AG20443 (cell line): Measurements from ENCODE around the gene ITK.
A peak's percentile ranks its signal among the peaks of the same experiment; 100 is the strongest.

Experiments used
- DNase-seq: peaks from one replicate; pipeline ENCODE4 v3.0.0; 2012; ENCODE audit warnings: low spot score, mixed read lengths

The ITK gene

GRCh38 chr5:157248821-157249470 is 68.3 kb downstream of the ITK start:
- no peak for DNase-seq

- DNase-seq: peak; percentile 22
Observed at GRCh38 chr5:157252711-157253465, 72.2 kb downstream of the ITK start.

- DNase-seq: peak; percentile 89
Observed at GRCh38 chr5:157253547-157253946, 72.9 kb downstream of the ITK start.

GRCh38 chr5:157258450-157258849 is 77.8 kb downstream of the ITK start:
- DNase-seq: no peak

- DNase-seq: no peak
Observed at GRCh38 chr5:157259699-157260098, 79.1 kb downstream of the ITK start.

- no peak for DNase-seq
Observed at GRCh38 chr5:157263496-157264090, 83.0 kb downstream of the ITK start.

- DNase-seq: peak; percentile 92
Observed at GRCh38 chr5:157265714-157266285, 85.2 kb downstream of the ITK start, which contains the start of gene CYFIP2. TSS of gene CYFIP2 (plus strand) at chr5:157266123. CDS start at chr5:157285362, 19,239 bp downstream.

- peak; percentile 34 for DNase-seq
Observed at GRCh38 chr5:157266286-157267007, 85.8 kb downstream of the ITK start.

GRCh38 chr5:157267025-157267424 is 86.4 kb downstream of the ITK start:
- no peak for DNase-seq

GRCh38 chr5:157267761-157268480 is 87.3 kb downstream of the ITK start:
- no peak for DNase-seq

- no peak for DNase-seq
Observed at GRCh38 chr5:157269165-157269671, 88.6 kb downstream of the ITK start.

- no peak for DNase-seq
Observed at GRCh38 chr5:157269761-157270272, 89.2 kb downstream of the ITK start.

- no peak for DNase-seq
Observed at GRCh38 chr5:157270771-157271170, 90.1 kb downstream of the ITK start.

- no peak for DNase-seq
Observed at GRCh38 chr5:157271740-157272271, 91.2 kb downstream of the ITK start.

GRCh38 chr5:157273131-157273556 is 92.5 kb downstream of the ITK start:
- no peak for DNase-seq

- no peak for DNase-seq
Observed at GRCh38 chr5:157275403-157275802, 94.8 kb downstream of the ITK start.

GRCh38 chr5:157278319-157279037 is 97.8 kb downstream of the ITK start:
- DNase-seq: no peak

GRCh38 chr5:157279605-157280239 is 99.1 kb downstream of the ITK start:
- DNase-seq: no peak

- DNase-seq: peak; percentile 73
Observed at GRCh38 chr5:157280927-157281326, 100.3 kb downstream of the ITK start.
